Activated CD8-positive, alpha-beta T cell treated with anti-CD3 and anti-CD28 coated beads, Interleukin-2, amount 10 ng/mL, durations not matched to agents 7 days and 5 days (primary cell): ENCODE measurements around the gene FAM20B. TPM values are rescaled to one million over a fixed set of nuclear protein-coding genes. Genes with fewer than 3 reads are reported as not detected.
A peak's percentile ranks its signal among the peaks of the same experiment; 100 is the strongest.

Source experiments
- ATAC-seq: fragments of 150-1000 bp; cut with Tn5 transposase; one replicate; pipeline ENCODE4 v1.10.0; 2021; ENCODE audit warnings: moderate library complexity
- CTCF ChIA-PET: fragments of 350-600 bp; sonication (Branson Sonifier 250); formaldehyde crosslinking; loops from one replicate; lab custom pipeline; 2021; ENCODE audit warnings: antibody characterized with exemption; lab: Charles Lee
- POLR2A ChIA-PET: fragments of 350-600 bp; sonication (Branson Sonifier 250); formaldehyde crosslinking; loops from one replicate; lab custom pipeline; 2021; ENCODE audit warnings: antibody characterized with exemption; lab: Charles Lee
- DNase-seq: peaks from one replicate; pipeline ENCODE4 v3.0.0-alpha.2; 2020
- H3K27ac Mint-ChIP-seq: one replicate; pipeline ENCODE4 v1.8.0; 2021; ENCODE audit warnings: mild to moderate bottlenecking, mixed read lengths
- H3K27me3 Mint-ChIP-seq: one replicate; pipeline ENCODE4 v1.8.0; 2021; ENCODE audit warnings: low read depth, mixed read lengths
- H3K36me3 Mint-ChIP-seq: one replicate; pipeline ENCODE4 v1.8.0; 2021; ENCODE audit warnings: low read depth, mixed read lengths
- H3K4me1 Mint-ChIP-seq: one replicate; pipeline ENCODE4 v1.8.0; 2021; ENCODE audit warnings: low read depth, mixed read lengths
- H3K4me3 Mint-ChIP-seq: one replicate; pipeline ENCODE4 v1.8.0; 2021; ENCODE audit warnings: mild to moderate bottlenecking, mixed read lengths
- H3K9me3 Mint-ChIP-seq: one replicate; pipeline ENCODE4 v1.8.0; 2022; ENCODE audit warnings: mixed read lengths; ENCODE audit not compliant: insufficient read depth
- total RNA-seq, 2 experiments: library from RNA; stranded (reverse); gene quantifications; one replicate each; pipeline ENCODE4 v1.2.3, GENCODE V29; 2021

Gene FAM20B
- total RNA-seq, 2 experiments from 2014 or later, result 28.6 to 29.4 TPM

DNA sequence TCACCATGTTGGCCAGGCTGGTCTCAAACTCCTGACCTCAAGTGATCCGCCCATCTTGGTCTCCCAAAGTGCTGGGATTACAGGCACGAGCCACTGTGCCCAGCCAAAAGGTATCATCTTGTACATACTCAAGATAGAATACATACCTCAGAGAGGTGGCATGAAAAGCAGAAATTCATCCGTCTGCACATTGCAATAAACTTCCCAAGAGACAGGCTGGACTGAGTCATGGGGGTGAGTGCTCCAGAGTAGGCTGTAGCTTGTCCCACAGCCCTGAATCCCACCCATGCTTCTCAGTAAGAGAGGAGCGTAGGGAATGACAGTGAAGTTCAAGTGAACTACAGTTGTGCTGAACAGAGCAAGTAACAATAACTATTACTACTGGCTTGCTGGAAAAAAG is 75.9 kb downstream of the FAM20B start:
- no peaks in the 10 kb centered on the region for H3K9me3 Mint-ChIP-seq
- no peak overlapping the region for H3K4me3 Mint-ChIP-seq
- ChIA-PET POLR2A (no interaction called here), CTCF (no interaction called here)
- no peaks in the 10 kb centered on the region for H3K27me3 Mint-ChIP-seq
- ATAC-seq, result no peak
- peaks cover 6% of the 10 kb centered on the region for H3K36me3 Mint-ChIP-seq
- no peak overlapping the region for H3K27ac Mint-ChIP-seq
- H3K4me1 Mint-ChIP-seq, result no peaks in the 10 kb centered on the region
- DNase-seq, result no peak

DNA sequence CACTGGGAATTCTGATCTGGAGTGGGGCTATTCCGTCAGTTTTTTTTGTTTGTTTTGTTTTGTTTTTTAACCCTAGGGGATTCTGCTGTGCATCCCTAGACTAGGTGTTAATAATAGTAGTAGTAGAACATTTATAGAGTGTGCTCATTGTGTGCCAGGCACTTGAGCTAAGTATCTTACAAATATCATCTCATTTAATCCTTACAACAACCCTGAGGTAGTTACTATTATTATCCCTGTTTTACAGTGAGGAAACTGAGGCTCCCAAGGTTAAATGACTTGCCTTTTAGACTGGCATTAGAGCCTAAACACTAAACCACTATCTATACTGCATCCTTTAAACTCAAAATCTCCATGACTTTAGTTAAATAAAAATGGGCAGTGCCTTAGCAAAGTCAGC is 78.3 kb downstream of the FAM20B start:
- ChIA-PET POLR2A (no interaction called here), CTCF (no interaction called here)
- ATAC-seq (no peak), DNase-seq (no peak)
- Mint-ChIP-seq H3K27ac (no peak overlapping the region), H3K9me3 (no peaks in the 10 kb centered on the region), H3K36me3 (peaks cover 3% of the 10 kb centered on the region), H3K27me3 (no peaks in the 10 kb centered on the region), H3K4me1 (no peaks in the 10 kb centered on the region), H3K4me3 (no peak overlapping the region)

DNA sequence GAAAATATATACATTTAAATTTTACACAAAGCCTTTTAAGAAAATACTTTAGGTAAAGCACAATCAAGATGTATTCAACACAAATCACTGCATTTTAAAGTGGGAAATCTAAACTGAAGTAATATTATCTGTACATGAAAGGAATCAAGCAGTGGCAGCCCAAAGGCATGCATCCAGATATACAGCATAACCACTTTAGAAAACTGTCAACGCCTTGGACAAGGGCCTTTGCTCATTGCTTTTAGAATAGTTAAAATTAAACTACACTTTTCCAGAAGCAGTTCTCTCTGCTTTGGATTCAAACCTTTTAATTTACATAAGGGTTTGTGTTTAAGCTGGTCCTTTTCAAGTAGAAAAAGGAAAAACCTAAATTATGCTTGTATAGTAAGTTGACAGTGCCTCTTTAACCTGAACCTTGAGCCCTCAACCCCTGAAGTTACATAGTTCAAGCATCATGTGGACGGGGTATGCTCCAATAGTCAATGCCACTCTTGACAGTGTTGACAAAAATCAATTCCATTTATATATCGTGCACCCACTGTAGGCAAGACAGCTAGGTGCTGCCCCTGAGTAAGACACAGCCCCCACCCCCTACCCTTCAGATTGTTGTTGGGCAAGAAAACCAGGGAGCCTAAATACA is 79.0 kb downstream of the FAM20B start:
- ATAC-seq (no peak), DNase-seq (no peak)
- Mint-ChIP-seq H3K9me3 (no peaks in the 10 kb centered on the region), H3K27me3 (no peaks in the 10 kb centered on the region), H3K27ac (no peak overlapping the region), H3K4me3 (no peak overlapping the region), H3K4me1 (no peaks in the 10 kb centered on the region), H3K36me3 (peaks cover 3% of the 10 kb centered on the region)
- ChIA-PET CTCF (interaction anchor here (1.0 to 1.8 kb wide), 3 partner anchors 12 to 266 kb away, joined by 3 to 6 read pairs (median 4); no protein-coding TSS in a partner anchor), POLR2A (no interaction called here)

DNA sequence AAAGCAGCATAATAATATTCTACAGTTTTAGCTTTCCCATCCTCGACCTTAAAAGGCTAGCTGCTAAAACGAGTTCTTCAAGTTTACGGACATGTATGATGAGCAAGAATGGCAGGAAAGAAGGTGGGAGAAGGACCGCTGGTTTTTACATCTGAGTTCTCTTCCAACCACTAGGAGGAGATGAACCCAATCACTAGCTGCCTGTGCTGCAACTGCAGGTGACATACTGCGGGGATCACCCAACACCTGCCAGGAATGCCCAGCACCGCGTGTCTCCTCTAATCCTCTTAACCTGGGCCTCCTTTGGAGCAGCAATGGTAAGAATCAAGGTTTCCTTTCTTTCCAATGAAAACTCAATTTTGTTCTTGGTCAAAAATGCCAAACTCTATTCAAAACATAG is 79.7 kb downstream of the FAM20B start:
- peaks cover 5% of the 10 kb centered on the region for H3K36me3 Mint-ChIP-seq
- no peaks in the 10 kb centered on the region for H3K4me1 Mint-ChIP-seq
- no peaks in the 10 kb centered on the region for H3K27me3 Mint-ChIP-seq
- ATAC-seq, result no peak
- no peak for DNase-seq
- H3K27ac Mint-ChIP-seq, result no peak overlapping the region
- no peak overlapping the region for H3K4me3 Mint-ChIP-seq
- H3K9me3 Mint-ChIP-seq, result no peaks in the 10 kb centered on the region
- ChIA-PET POLR2A (interaction anchor here (0.9 kb wide), 1 partner anchor 188 kb away, joined by 3 read pairs; the partner anchor contains the start of gene SOAT1), CTCF (interaction anchor here (1.0 to 1.8 kb wide), 6 partner anchors 13 to 265 kb away, joined by 3 to 6 read pairs (median 4); partner anchors contain the start of gene TOR3A)

DNA sequence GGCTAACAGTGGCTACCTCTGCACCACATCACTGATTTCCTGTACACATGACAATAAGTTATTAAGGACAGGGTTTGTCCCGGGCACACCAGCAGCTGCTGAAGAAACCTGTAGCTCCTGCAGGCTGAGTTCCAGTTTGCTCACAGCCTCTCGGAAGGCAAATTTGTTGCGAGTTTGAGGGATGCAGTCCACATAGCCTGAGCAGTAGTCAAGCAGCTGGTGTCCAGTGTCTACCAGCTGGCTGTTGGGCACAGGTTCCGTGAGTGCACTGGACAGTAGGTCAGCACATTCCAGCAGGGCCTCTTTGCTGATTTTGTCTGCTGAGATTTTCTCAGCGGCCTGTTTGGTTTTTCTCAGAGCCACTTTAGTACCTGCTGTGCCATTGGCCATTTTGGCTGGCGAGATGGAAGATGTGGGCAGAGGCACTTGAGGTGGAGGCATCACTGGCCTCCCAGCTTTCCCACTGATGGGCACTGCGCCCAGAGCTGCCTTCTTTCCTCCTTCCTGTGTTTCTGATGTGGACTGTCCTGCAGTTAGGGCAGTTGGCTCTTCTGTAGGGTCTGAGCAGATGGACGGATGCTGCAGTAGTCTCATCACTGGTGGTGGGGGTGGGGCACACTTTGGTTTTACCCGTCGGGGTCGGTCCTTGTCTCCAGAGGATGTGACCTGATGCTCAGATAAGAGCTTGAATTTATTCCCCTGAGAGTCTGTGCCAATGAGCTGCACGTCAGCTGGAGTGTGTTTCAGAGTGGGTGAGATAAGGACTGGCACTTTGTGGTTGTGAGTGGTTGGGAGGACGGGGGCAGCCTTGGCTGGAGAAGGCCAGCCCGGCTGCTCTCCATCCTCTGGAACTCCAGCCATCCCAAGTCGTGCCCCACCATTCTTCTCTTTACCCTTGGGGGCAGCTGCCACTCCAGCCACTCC is 82.3 kb downstream of the FAM20B start:
- no peak for ATAC-seq
- H3K4me3 Mint-ChIP-seq, result no peak overlapping the region
- H3K9me3 Mint-ChIP-seq, result no peaks in the 10 kb centered on the region
- ChIA-PET POLR2A (no interaction called here), CTCF (no interaction called here)
- no peak overlapping the region for H3K27ac Mint-ChIP-seq
- H3K36me3 Mint-ChIP-seq, result peaks cover 5% of the 10 kb centered on the region
- H3K27me3 Mint-ChIP-seq, result no peaks in the 10 kb centered on the region
- no peaks in the 10 kb centered on the region for H3K4me1 Mint-ChIP-seq
- DNase-seq, result no peak

DNA sequence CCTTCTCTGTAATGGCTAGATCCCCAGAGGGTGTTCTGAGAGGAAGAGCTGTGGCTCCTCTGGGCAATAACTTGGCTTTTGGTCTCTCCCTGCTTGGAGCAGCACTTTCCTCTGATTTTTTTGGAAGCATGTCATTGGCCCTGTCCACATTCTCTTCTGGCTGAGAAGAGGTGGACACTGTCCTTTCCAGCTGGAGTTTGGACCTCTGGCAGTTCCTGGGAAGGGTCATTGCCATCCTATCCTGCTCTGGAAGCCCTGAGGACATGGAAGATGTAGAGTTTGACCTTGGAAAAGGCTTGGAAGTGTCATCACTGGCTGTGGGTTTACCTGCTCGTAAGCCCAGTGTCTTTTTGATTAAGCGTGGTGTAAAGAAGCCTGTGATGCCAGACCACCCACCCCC is 83.0 kb downstream of the FAM20B start:
- H3K27ac Mint-ChIP-seq, result no peak overlapping the region
- no peaks in the 10 kb centered on the region for H3K9me3 Mint-ChIP-seq
- no peak overlapping the region for H3K4me3 Mint-ChIP-seq
- no peaks in the 10 kb centered on the region for H3K4me1 Mint-ChIP-seq
- DNase-seq, result no peak
- H3K36me3 Mint-ChIP-seq, result peaks cover 5% of the 10 kb centered on the region
- H3K27me3 Mint-ChIP-seq, result no peaks in the 10 kb centered on the region
- ChIA-PET POLR2A (no interaction called here), CTCF (no interaction called here)
- ATAC-seq, result no peak

DNA sequence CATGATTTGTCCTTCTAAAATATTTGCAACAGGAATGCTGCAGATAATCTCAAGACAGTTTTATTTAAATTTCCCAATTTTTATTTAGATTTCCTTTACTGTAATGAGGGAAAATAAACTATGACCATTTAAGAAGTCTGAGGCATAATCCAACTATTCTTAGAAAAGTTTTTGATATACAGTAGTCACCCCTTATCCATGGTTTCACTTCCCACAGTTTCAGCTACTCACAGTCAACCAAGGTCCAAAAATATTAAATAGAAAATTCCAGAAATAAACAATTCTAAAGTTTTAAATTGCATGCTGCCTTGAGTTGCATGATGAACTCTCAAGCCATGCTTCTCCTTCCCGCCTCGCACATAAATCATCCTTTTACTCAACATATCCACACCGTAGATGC is 89.5 kb downstream of the FAM20B start:
- no peak for ATAC-seq
- no peak overlapping the region for H3K27ac Mint-ChIP-seq
- peaks cover 2% of the 10 kb centered on the region for H3K4me1 Mint-ChIP-seq
- H3K27me3 Mint-ChIP-seq, result no peaks in the 10 kb centered on the region
- H3K36me3 Mint-ChIP-seq, result peaks cover 16% of the 10 kb centered on the region
- no peak overlapping the region for H3K4me3 Mint-ChIP-seq
- no peaks in the 10 kb centered on the region for H3K9me3 Mint-ChIP-seq
- ChIA-PET POLR2A (interaction anchor here (0.6 kb wide), 1 partner anchor 236 kb away, joined by 3 read pairs; no protein-coding TSS in a partner anchor), CTCF (interaction anchor here (1.0 to 1.4 kb wide), 2 partner anchors 11 to 78 kb away, joined by 3 read pairs; no protein-coding TSS in a partner anchor)
- DNase-seq, result no peak

DNA sequence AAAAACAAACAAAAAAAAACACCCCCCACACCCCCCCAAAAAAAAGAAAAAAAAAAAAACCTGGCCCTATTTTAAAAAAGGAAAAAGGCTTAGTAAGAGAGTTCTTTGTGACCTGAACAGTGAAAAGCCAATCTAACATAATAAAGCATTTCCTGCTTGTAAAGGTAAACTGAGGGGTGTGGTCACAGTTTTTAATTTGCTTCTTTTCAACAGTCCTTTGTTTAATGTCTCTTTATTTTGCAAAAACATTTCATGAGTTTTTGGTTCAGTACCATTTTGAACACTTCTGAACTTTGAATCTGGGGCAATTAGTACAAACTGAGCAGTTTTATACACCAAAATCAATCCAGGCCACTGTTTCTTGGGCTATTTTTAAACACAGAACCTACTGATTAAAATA is 93.8 kb downstream of the FAM20B start:
- ATAC-seq, result no peak

DNA sequence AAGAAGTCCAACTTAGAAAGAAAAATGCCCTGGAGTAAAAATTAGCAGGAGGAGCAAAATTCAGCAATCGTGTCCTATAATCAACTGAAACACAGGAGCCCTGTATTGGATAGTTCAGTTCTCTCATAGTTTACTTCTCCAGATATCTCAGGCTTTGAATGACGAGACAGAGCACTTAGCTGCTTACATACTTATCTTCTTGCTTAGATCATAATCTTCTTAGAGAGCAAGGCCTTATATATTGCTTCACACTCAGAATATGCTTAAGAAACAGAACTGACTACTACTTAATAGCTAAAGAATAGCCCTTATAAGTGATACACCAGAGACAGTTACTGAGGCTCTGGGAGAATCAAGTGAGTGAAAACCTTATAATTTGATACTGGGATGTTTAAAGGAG is 95.0 kb downstream of the FAM20B start:
- Mint-ChIP-seq H3K9me3 (no peaks in the 10 kb centered on the region), H3K36me3 (peaks cover 17% of the 10 kb centered on the region), H3K27ac (no peak overlapping the region), H3K4me1 (peaks cover 2% of the 10 kb centered on the region), H3K4me3 (no peak overlapping the region), H3K27me3 (no peaks in the 10 kb centered on the region)
- POLR2A ChIA-PET, result interaction anchor here (0.8 kb wide), 1 partner anchor 38 kb away, joined by 3 read pairs; no protein-coding TSS in a partner anchor
- CTCF ChIA-PET, result interaction anchor here (0.7 to 3.0 kb wide), 28 partner anchors 8 to 327 kb away, joined by 3 to 26 read pairs (median 4); partner anchors contain the start of genes AXDND1, SOAT1 and TOR3A
- DNase-seq, result no peak
- no peak for ATAC-seq

More for the DNA sequence above, 93.8 kb downstream of the FAM20B start:
- Mint-ChIP-seq H3K9me3 (no peaks in the 10 kb centered on the region), H3K4me3 (no peak overlapping the region), H3K36me3 (peaks cover 17% of the 10 kb centered on the region), H3K4me1 (peaks cover 2% of the 10 kb centered on the region), H3K27ac (no peak overlapping the region), H3K27me3 (no peaks in the 10 kb centered on the region)
- no peak for DNase-seq
- CTCF ChIA-PET, result interaction anchor here (1.3 to 3.0 kb wide), 6 partner anchors 10 to 328 kb away, joined by 3 to 26 read pairs (median 11); partner anchors contain the start of genes AXDND1, SOAT1 and TOR3A
- POLR2A ChIA-PET, result no interaction called here

DNA sequence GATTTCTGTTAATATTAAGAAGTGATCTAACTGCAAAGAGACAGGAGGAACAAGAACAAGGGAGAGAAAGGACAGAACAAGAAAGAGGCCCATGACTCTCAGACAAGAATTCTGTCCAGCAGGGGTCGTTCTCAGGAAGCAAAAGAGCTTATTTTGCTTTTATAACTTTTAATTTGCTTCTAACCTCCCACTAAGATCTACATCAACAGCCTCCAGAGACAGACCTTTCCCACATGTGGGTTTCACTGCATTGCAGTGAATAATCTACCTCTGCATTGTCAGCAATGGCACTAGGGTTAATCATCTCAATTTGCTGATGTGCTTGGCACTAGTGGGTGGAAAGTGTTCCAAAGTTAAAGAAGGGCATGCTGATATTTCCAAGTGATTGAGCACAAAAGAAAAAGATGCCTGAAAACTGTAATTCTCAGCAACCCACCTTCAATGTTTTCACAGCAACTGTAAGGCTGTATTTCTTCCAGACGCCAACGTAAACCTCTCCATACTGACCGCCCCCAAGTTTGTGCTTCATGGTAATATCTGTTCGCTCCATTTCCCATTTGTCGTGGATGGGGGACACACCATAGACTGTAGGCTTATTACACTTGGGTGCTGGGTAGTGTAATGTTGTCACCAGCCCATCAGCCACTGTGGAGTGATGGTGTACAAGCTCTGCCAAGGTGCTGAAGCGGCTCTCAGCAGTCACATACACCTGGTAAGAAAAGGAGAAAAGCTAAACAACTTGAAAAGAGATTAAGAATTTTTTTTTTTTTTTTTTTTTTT is 95.7 kb downstream of the FAM20B start:
- no peaks in the 10 kb centered on the region for H3K9me3 Mint-ChIP-seq
- ATAC-seq (peak; percentile 47), DNase-seq (peak; percentile 59)
- ChIA-PET CTCF (interaction anchor here (0.5 to 3.0 kb wide), 26 partner anchors 8 to 254 kb away, joined by 3 to 26 read pairs (median 4); partner anchors contain the start of genes AXDND1, SOAT1 and TOR3A), POLR2A (interaction anchor here (0.6 kb wide), 1 partner anchor 9 kb away, joined by 3 read pairs; no protein-coding TSS in a partner anchor)
- H3K27me3 Mint-ChIP-seq, result no peaks in the 10 kb centered on the region
- no peak overlapping the region for H3K27ac Mint-ChIP-seq
- no peak overlapping the region for H3K4me3 Mint-ChIP-seq
- H3K4me1 Mint-ChIP-seq, result peaks cover 2% of the 10 kb centered on the region
- peaks cover 17% of the 10 kb centered on the region for H3K36me3 Mint-ChIP-seq

DNA sequence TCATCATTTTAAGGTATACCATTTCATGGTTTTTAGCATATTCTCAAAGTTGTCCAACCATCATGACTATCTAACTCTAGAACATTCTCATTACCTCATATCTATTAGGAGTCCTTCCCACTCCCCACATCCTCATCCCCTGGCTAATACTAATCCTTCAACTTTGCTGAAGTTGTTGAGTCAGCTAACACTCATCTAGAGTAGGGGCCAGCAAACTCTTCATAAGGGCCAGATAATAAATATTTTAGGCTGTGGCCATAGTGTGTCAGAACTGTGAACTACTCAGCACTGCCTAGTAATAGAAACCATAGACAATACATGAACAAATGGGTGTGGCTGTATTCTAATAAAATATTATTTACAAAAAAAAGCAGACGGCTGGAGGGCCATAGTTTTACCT is 99.2 kb downstream of the FAM20B start:
- Mint-ChIP-seq H3K27me3 (no peaks in the 10 kb centered on the region), H3K36me3 (peaks cover 3% of the 10 kb centered on the region), H3K4me1 (peaks cover 15% of the 10 kb centered on the region), H3K9me3 (no peaks in the 10 kb centered on the region), H3K27ac (no peak overlapping the region), H3K4me3 (no peak overlapping the region)
- ATAC-seq (no peak), DNase-seq (no peak)
- POLR2A ChIA-PET, result no interaction called here
- CTCF ChIA-PET, result interaction anchor here (1.7 kb wide), 1 partner anchor 246 kb away, joined by 4 read pairs; no protein-coding TSS in a partner anchor
